ENCODE data around the gene GET4.

GRCh38 chr7:922334-923107, 46.2 kb downstream of the GET4 start:
- TF ChIP-seq, protein P1, sequence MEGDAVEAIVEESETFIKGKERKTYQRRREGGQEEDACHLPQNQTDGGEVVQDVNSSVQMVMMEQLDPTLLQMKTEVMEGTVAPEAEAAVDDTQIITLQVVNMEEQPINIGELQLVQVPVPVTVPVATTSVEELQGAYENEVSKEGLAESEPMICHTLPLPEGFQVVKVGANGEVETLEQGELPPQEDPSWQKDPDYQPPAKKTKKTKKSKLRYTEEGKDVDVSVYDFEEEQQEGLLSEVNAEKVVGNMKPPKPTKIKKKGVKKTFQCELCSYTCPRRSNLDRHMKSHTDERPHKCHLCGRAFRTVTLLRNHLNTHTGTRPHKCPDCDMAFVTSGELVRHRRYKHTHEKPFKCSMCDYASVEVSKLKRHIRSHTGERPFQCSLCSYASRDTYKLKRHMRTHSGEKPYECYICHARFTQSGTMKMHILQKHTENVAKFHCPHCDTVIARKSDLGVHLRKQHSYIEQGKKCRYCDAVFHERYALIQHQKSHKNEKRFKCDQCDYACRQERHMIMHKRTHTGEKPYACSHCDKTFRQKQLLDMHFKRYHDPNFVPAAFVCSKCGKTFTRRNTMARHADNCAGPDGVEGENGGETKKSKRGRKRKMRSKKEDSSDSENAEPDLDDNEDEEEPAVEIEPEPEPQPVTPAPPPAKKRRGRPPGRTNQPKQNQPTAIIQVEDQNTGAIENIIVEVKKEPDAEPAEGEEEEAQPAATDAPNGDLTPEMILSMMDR (conservative IDR thresholded peaks at IDR 0.05; ENCODE audit: low read depth, low read length) = no peak
- TF ChIP-seq EZH2 (IDR thresholded peaks at IDR 0.05; ENCODE audit: low read length, unreplicated experiment) (no peak), EZH2phosphoT487 (IDR thresholded peaks at IDR 0.05; ENCODE audit: borderline replicate concordance, low read length) (no peak)
